Measurements from ENCODE around the gene TACR1. TPM values are rescaled to one million over a fixed set of nuclear protein-coding genes. Genes with fewer than 3 reads are reported as not detected.

The TACR1 gene
- total RNA-seq = 0.16 TPM in 1 of 2 replicates, not detected in the other

GRCh38 chr2:75199428-75200011 lies at the start of gene TACR1:
TSS of gene TACR1 (minus strand) at chr2:75199520. CDS start at chr2:75198934, 586 bp downstream.

Other genes with a start within 250 kb of the TACR1 start
- 19.8 and 30.1 TPM in 2 replicates for gene POLE4, start 240.9 kb downstream of the TACR1 start, total RNA-seq

Data from bronchial smooth muscle cell (primary cell).